ENCODE data around the gene CCDC3.

GRCh38 chr10:12909182-12909835 is 92.2 kb downstream of the CCDC3 start:
- TF ChIP-seq, protein P1, sequence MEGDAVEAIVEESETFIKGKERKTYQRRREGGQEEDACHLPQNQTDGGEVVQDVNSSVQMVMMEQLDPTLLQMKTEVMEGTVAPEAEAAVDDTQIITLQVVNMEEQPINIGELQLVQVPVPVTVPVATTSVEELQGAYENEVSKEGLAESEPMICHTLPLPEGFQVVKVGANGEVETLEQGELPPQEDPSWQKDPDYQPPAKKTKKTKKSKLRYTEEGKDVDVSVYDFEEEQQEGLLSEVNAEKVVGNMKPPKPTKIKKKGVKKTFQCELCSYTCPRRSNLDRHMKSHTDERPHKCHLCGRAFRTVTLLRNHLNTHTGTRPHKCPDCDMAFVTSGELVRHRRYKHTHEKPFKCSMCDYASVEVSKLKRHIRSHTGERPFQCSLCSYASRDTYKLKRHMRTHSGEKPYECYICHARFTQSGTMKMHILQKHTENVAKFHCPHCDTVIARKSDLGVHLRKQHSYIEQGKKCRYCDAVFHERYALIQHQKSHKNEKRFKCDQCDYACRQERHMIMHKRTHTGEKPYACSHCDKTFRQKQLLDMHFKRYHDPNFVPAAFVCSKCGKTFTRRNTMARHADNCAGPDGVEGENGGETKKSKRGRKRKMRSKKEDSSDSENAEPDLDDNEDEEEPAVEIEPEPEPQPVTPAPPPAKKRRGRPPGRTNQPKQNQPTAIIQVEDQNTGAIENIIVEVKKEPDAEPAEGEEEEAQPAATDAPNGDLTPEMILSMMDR (IDR thresholded peaks at IDR 0.05 in 4 of 5, conservative IDR thresholded peaks at IDR 0.05 in 1 of 5), result no peak
- TF ChIP-seq POLR2A (IDR thresholded peaks at IDR 0.05), result no peak
